GM23338 (cell line): ENCODE results near the gene SRR. TPM values are rescaled to one million over a fixed set of nuclear protein-coding genes. Genes with fewer than 3 reads are reported as not detected.

Source experiments
- ATAC-seq: fragments of 200-7000 bp; cut with Tn5 transposase; 3 replicates; pipeline ENCODE4 v1.9.1; 2020
- DNase-seq: peaks from one replicate; pipeline ENCODE4 v3.0.0-alpha.2; 2015; ENCODE audit warnings: low spot score
- H2AFZ ChIP-seq: fragments of 200-600 bp; sonication (generic); 2 replicates; pipeline ENCODE4 v1.8.0; 2016; ENCODE audit warnings: antibody characterized with exemption, mild to moderate bottlenecking, moderate library complexity
- H3F3A ChIP-seq: fragments of 200-600 bp; sonication (generic); replicated peaks from 2 replicates; pipeline ENCODE4 v1.8.0; 2017; ENCODE audit warnings: antibody characterized with exemption, mixed run types, low read depth
- H3K27ac ChIP-seq: fragments of 200-600 bp; sonication (generic); 2 replicates; pipeline ENCODE4 v1.6.1; 2016; ENCODE audit warnings: low read depth
- H3K27me3 ChIP-seq: fragments of 200-600 bp; sonication (generic); 2 replicates; pipeline ENCODE4 v1.8.0; 2016; ENCODE audit warnings: mild to moderate bottlenecking, mixed run types, moderate library complexity; ENCODE audit not compliant: insufficient read depth
- H3K36me3 ChIP-seq: fragments of 200-600 bp; sonication (generic); 2 replicates; pipeline ENCODE4 v1.8.0; 2016; ENCODE audit warnings: mild to moderate bottlenecking; ENCODE audit not compliant: insufficient read depth
- H3K4me1 ChIP-seq: fragments of 200-600 bp; sonication (generic); 2 replicates; pipeline ENCODE4 v1.8.0; 2016; ENCODE audit warnings: mild to moderate bottlenecking, moderate library complexity; ENCODE audit not compliant: insufficient read depth
- H3K4me2 ChIP-seq: fragments of 200-600 bp; sonication (generic); 2 replicates; pipeline ENCODE4 v1.7.1; 2017; ENCODE audit warnings: mixed run types
- H3K4me3 ChIP-seq: fragments of 200-600 bp; sonication (generic); 2 replicates; pipeline ENCODE4 v1.6.1; 2016; ENCODE audit warnings: mixed run types
- H3K79me2 ChIP-seq: fragments of 200-600 bp; sonication (generic); replicated peaks from 2 replicates; pipeline ENCODE4 v1.8.0; 2017; ENCODE audit warnings: mild to moderate bottlenecking; ENCODE audit not compliant: insufficient read depth
- H3K9me2 ChIP-seq: fragments of 200-600 bp; sonication (generic); 2 replicates; pipeline ENCODE4 v1.8.0; 2017; ENCODE audit not compliant: insufficient read depth
- H4K20me1 ChIP-seq: fragments of 200-600 bp; sonication (generic); replicated peaks from 2 replicates; pipeline ENCODE4 v1.8.0; 2017; ENCODE audit warnings: mild to moderate bottlenecking; ENCODE audit not compliant: insufficient read depth
- H3K27ac Mint-ChIP-seq: 2 replicates; pipeline ENCODE4 v1.8.0; 2020; ENCODE audit warnings: inconsistent platforms, mild to moderate bottlenecking, moderate library complexity, mixed read lengths
- H3K27me3 Mint-ChIP-seq: 3 replicates; pipeline ENCODE4 v1.8.0; 2022; ENCODE audit warnings: low read depth, mild to moderate bottlenecking, moderate library complexity, mixed read lengths, inconsistent platforms; ENCODE audit not compliant: insufficient read depth, poor library complexity
- H3K36me3 Mint-ChIP-seq: 3 replicates; pipeline ENCODE4 v1.8.0; 2021; ENCODE audit warnings: low read depth, mild to moderate bottlenecking, inconsistent platforms, moderate library complexity, mixed read lengths
- H3K4me1 Mint-ChIP-seq: 3 replicates; pipeline ENCODE4 v1.8.0; 2020; ENCODE audit warnings: mild to moderate bottlenecking, inconsistent platforms, mixed read lengths
- H3K4me3 Mint-ChIP-seq: 3 replicates; pipeline ENCODE4 v1.8.0; 2021; ENCODE audit warnings: moderate library complexity, mild to moderate bottlenecking, inconsistent platforms, mixed read lengths
- H3K9me3 Mint-ChIP-seq: 3 replicates; pipeline ENCODE4 v1.8.0; 2020; ENCODE audit warnings: moderate library complexity, mild to moderate bottlenecking, inconsistent platforms, mixed read lengths
- CREB1 ChIP-seq: fragments of 250-450 bp; sonication (Bioruptor Pico); IDR thresholded peaks from 2 replicates; pipeline ENCODE4 v1.5.0; 2020; ENCODE audit warnings: low read depth, mild to moderate bottlenecking, moderate library complexity
- ETS1 ChIP-seq: IDR thresholded peaks from 2 replicates; pipeline ENCODE4 v1.6.1; 2016; ENCODE audit warnings: antibody characterized with exemption
- EZH2 ChIP-seq: fragments of 200-600 bp; sonication (generic); IDR thresholded peaks from one replicate; pipeline ENCODE4 v1.8.0; 2017; ENCODE audit warnings: antibody characterized with exemption, mild to moderate bottlenecking, low read depth; ENCODE audit not compliant: unreplicated experiment
- EZH2phosphoT487 ChIP-seq: fragments of 200-600 bp; sonication (generic); IDR thresholded peaks from one replicate; pipeline ENCODE4 v1.8.1; 2018; ENCODE audit warnings: antibody characterized with exemption; ENCODE audit not compliant: unreplicated experiment
- JUNB ChIP-seq: IDR thresholded peaks from one replicate; pipeline ENCODE4 v1.6.1; 2016; ENCODE audit warnings: antibody characterized with exemption; ENCODE audit not compliant: unreplicated experiment
- NANOG ChIP-seq: IDR thresholded peaks from 2 replicates; pipeline ENCODE4 v1.6.1; 2016; ENCODE audit warnings: antibody characterized with exemption, borderline replicate concordance
- POLR2AphosphoS5 ChIP-seq: IDR thresholded peaks from 2 replicates; pipeline ENCODE4 v1.6.1; 2016; ENCODE audit warnings: antibody characterized with exemption, low read depth
- STAT1 ChIP-seq: IDR thresholded peaks from one replicate; pipeline ENCODE4 v1.6.1; 2016; ENCODE audit warnings: antibody characterized with exemption; ENCODE audit not compliant: unreplicated experiment
- ZNF114 ChIP-seq: fragments of 250-450 bp; sonication (Bioruptor Pico); IDR thresholded peaks from 2 replicates; pipeline ENCODE4 v1.5.0; 2020; ENCODE audit warnings: mild to moderate bottlenecking, moderate library complexity
- ZNF331 ChIP-seq: fragments of 250-450 bp; sonication (Bioruptor Pico); IDR thresholded peaks from 2 replicates; pipeline ENCODE4 v1.5.0; 2020; ENCODE audit warnings: low read depth, mild to moderate bottlenecking, moderate library complexity
- polyA plus RNA-seq: library from polyadenylated mRNA; unstranded; fragments of >200 nt; fragmentation: Nextera tagmentation; extraction: Ambion mirVana; gene quantifications from 2 replicates; pipeline ENCODE4 v1.2.1, GENCODE V29; 2016
- total RNA-seq: library from RNA; depleted of rRNA; stranded (reverse); fragments of >200 nt; shearing (Covaris generic); gene quantifications from 2 replicates; pipeline ENCODE4 v1.2.3, GENCODE V29; 2014
- TF ChIP-seq, protein P1 (sequence below), 2 experiments: fragments of 200-600 bp in 1 of 2; sonication (generic) in 1 of 2; conservative IDR thresholded peaks; 2 replicates each; pipeline versions ENCODE4 v1.5.1 to v1.6.1; 2016 to 2017; ENCODE audit warnings: antibody characterized with exemption in 2 of 2, low read depth in 2 of 2, mild to moderate bottlenecking in 2 of 2, moderate library complexity in 1 of 2
- TF ChIP-seq, protein P2 (sequence below): IDR thresholded peaks from one replicate; pipeline ENCODE4 v1.6.1; 2018; ENCODE audit warnings: antibody characterized with exemption; ENCODE audit not compliant: unreplicated experiment
- TF ChIP-seq, protein P3 (sequence below): fragments of 250-450 bp; sonication (Bioruptor Pico); IDR thresholded peaks from 2 replicates; pipeline ENCODE4 v1.5.0; 2020; ENCODE audit warnings: mild to moderate bottlenecking, moderate library complexity

SRR gene
- total and polyA plus RNA-seq, 2 experiments from 2014 or later: 2.8 to 5.4 TPM

GRCh38 chr17:2266865-2267228, 36.9 kb upstream of the SRR start (continued):
- no peak for TF ChIP-seq EZH2phosphoT487
- no peak for TF ChIP-seq ZNF114 (CRISPR knock-in tag)
- no peak for TF ChIP-seq STAT1
- no peak for TF ChIP-seq EZH2

GRCh38 chr17:2267354-2267753, 36.4 kb upstream of the SRR start:
- no peak for ATAC-seq
- no peak overlapping the region for H3K27ac ChIP-seq
- no peak for TF ChIP-seq NANOG
- TF ChIP-seq, protein P1, sequence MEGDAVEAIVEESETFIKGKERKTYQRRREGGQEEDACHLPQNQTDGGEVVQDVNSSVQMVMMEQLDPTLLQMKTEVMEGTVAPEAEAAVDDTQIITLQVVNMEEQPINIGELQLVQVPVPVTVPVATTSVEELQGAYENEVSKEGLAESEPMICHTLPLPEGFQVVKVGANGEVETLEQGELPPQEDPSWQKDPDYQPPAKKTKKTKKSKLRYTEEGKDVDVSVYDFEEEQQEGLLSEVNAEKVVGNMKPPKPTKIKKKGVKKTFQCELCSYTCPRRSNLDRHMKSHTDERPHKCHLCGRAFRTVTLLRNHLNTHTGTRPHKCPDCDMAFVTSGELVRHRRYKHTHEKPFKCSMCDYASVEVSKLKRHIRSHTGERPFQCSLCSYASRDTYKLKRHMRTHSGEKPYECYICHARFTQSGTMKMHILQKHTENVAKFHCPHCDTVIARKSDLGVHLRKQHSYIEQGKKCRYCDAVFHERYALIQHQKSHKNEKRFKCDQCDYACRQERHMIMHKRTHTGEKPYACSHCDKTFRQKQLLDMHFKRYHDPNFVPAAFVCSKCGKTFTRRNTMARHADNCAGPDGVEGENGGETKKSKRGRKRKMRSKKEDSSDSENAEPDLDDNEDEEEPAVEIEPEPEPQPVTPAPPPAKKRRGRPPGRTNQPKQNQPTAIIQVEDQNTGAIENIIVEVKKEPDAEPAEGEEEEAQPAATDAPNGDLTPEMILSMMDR (conservative IDR thresholded peaks at IDR 0.05; ENCODE audit: low read depth in 2 of 2): no peak
- no peak for TF ChIP-seq ETS1
- TF ChIP-seq CREB1 (CRISPR knock-in tag): no peak
- TF ChIP-seq, protein P2, sequence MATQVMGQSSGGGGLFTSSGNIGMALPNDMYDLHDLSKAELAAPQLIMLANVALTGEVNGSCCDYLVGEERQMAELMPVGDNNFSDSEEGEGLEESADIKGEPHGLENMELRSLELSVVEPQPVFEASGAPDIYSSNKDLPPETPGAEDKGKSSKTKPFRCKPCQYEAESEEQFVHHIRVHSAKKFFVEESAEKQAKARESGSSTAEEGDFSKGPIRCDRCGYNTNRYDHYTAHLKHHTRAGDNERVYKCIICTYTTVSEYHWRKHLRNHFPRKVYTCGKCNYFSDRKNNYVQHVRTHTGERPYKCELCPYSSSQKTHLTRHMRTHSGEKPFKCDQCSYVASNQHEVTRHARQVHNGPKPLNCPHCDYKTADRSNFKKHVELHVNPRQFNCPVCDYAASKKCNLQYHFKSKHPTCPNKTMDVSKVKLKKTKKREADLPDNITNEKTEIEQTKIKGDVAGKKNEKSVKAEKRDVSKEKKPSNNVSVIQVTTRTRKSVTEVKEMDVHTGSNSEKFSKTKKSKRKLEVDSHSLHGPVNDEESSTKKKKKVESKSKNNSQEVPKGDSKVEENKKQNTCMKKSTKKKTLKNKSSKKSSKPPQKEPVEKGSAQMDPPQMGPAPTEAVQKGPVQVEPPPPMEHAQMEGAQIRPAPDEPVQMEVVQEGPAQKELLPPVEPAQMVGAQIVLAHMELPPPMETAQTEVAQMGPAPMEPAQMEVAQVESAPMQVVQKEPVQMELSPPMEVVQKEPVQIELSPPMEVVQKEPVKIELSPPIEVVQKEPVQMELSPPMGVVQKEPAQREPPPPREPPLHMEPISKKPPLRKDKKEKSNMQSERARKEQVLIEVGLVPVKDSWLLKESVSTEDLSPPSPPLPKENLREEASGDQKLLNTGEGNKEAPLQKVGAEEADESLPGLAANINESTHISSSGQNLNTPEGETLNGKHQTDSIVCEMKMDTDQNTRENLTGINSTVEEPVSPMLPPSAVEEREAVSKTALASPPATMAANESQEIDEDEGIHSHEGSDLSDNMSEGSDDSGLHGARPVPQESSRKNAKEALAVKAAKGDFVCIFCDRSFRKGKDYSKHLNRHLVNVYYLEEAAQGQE: no peak
- no peak for TF ChIP-seq JUNB
- TF ChIP-seq ZNF331 (CRISPR knock-in tag): no peak
- no peak for TF ChIP-seq STAT1
- no peak for TF ChIP-seq POLR2AphosphoS5
- no peak for TF ChIP-seq EZH2phosphoT487
- TF ChIP-seq, protein P3, sequence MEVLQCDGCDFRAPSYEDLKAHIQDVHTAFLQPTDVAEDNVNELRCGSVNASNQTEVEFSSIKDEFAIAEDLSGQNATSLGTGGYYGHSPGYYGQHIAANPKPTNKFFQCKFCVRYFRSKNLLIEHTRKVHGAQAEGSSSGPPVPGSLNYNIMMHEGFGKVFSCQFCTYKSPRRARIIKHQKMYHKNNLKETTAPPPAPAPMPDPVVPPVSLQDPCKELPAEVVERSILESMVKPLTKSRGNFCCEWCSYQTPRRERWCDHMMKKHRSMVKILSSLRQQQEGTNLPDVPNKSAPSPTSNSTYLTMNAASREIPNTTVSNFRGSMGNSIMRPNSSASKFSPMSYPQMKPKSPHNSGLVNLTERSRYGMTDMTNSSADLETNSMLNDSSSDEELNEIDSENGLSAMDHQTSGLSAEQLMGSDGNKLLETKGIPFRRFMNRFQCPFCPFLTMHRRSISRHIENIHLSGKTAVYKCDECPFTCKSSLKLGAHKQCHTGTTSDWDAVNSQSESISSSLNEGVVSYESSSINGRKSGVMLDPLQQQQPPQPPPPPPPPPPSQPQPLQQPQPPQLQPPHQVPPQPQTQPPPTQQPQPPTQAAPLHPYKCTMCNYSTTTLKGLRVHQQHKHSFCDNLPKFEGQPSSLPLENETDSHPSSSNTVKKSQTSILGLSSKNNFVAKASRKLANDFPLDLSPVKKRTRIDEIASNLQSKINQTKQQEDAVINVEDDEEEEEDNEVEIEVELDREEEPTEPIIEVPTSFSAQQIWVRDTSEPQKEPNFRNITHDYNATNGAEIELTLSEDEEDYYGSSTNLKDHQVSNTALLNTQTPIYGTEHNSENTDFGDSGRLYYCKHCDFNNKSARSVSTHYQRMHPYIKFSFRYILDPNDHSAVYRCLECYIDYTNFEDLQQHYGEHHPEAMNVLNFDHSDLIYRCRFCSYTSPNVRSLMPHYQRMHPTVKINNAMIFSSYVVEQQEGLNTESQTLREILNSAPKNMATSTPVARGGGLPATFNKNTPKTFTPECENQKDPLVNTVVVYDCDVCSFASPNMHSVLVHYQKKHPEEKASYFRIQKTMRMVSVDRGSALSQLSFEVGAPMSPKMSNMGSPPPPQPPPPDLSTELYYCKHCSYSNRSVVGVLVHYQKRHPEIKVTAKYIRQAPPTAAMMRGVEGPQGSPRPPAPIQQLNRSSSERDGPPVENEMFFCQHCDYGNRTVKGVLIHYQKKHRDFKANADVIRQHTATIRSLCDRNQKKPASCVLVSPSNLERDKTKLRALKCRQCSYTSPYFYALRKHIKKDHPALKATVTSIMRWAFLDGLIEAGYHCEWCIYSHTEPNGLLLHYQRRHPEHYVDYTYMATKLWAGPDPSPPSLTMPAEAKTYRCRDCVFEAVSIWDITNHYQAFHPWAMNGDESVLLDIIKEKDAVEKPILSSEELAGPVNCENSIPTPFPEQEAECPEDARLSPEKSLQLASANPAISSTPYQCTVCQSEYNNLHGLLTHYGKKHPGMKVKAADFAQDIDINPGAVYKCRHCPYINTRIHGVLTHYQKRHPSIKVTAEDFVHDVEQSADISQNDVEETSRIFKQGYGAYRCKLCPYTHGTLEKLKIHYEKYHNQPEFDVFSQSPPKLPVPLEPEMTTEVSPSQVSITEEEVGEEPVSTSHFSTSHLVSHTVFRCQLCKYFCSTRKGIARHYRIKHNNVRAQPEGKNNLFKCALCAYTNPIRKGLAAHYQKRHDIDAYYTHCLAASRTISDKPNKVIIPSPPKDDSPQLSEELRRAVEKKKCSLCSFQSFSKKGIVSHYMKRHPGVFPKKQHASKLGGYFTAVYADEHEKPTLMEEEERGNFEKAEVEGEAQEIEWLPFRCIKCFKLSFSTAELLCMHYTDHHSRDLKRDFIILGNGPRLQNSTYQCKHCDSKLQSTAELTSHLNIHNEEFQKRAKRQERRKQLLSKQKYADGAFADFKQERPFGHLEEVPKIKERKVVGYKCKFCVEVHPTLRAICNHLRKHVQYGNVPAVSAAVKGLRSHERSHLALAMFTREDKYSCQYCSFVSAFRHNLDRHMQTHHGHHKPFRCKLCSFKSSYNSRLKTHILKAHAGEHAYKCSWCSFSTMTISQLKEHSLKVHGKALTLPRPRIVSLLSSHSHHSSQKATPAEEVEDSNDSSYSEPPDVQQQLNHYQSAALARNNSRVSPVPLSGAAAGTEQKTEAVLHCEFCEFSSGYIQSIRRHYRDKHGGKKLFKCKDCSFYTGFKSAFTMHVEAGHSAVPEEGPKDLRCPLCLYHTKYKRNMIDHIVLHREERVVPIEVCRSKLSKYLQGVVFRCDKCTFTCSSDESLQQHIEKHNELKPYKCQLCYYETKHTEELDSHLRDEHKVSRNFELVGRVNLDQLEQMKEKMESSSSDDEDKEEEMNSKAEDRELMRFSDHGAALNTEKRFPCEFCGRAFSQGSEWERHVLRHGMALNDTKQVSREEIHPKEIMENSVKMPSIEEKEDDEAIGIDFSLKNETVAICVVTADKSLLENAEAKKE (CRISPR knock-in tag): no peak

More at GRCh38 chr17:2267354-2267753, 36.4 kb upstream of the SRR start:
- Histone ChIP-seq H3K9me2 (no peaks in the 10 kb centered on the region), H3K4me2 (no peak overlapping the region), H3K36me3 (no peaks in the 10 kb centered on the region; the same call in 1 of the 2 replicates), H4K20me1 (peaks cover 9% of the 10 kb centered on the region), H3K79me2 (0 out of 2 replicates have a peak, but pooled peaks cover 5% of the 10 kb centered on the region), H3K27me3 (no peaks in the 10 kb centered on the region), H3K4me1 (no peaks in the 10 kb centered on the region), H3F3A (no peaks in the 10 kb centered on the region), H2AFZ (no peak overlapping the region), H3K4me3 (no peak overlapping the region)
- H3K27me3 Mint-ChIP-seq: peaks cover 3% of the 10 kb centered on the region
- no peak for DNase-seq
- H3K4me3 Mint-ChIP-seq: no peak overlapping the region
- H3K4me1 Mint-ChIP-seq: no peaks in the 10 kb centered on the region
- H3K9me3 Mint-ChIP-seq: no peaks in the 10 kb centered on the region
- peaks cover 3% of the 10 kb centered on the region; the same call in 1 of the 3 replicates for H3K36me3 Mint-ChIP-seq
- no peak overlapping the region for H3K27ac Mint-ChIP-seq
